H1 (cell line): ENCODE measurements around the gene GAS6. TPM values are rescaled to one million over a fixed set of nuclear protein-coding genes. Genes with fewer than 3 reads are reported as not detected.

Experiments
- ASH2L ChIP-seq: fragments of 200-600, 300-600 bp; sonication (generic); IDR thresholded peaks from one replicate; pipeline ENCODE4 v1.7.1; 2017; ENCODE audit warnings: low read length
- BACH1 ChIP-seq: IDR thresholded peaks from 2 replicates; pipeline ENCODE4 v1.6.1; 2012; ENCODE audit warnings: low read length, improper control_type of control experiment
- BRCA1 ChIP-seq: IDR thresholded peaks from 2 replicates; pipeline ENCODE4 v1.6.1; 2012; ENCODE audit warnings: low read depth, low read length, improper control_type of control experiment
- CBX5 ChIP-seq: fragments of 300-800, 300-1000 bp; sonication (generic); IDR thresholded peaks from 2 replicates; pipeline ENCODE4 v1.7.1; 2016; ENCODE audit warnings: antibody characterized with exemption, low read length, low read depth
- CEBPB ChIP-seq: IDR thresholded peaks from 2 replicates; pipeline ENCODE4 v1.6.1; 2012; ENCODE audit warnings: low read depth, low read length
- CHD2 ChIP-seq: IDR thresholded peaks from 2 replicates; pipeline ENCODE4 v1.6.1; 2012; ENCODE audit warnings: low read length, improper control_type of control experiment
- CTBP2 ChIP-seq: IDR thresholded peaks from 2 replicates; pipeline ENCODE4 v1.7.0; 2011; ENCODE audit warnings: borderline replicate concordance, mild to moderate bottlenecking, moderate library complexity, mixed read lengths, low read length; ENCODE audit not compliant: insufficient read depth, insufficient read length
- JUN ChIP-seq: IDR thresholded peaks from 2 replicates; pipeline ENCODE4 v1.6.1; 2011; ENCODE audit warnings: low read depth, mild to moderate bottlenecking, improper control_type of control experiment, low read length
- NANOG ChIP-seq: IDR thresholded peaks from 2 replicates; pipeline ENCODE4 v1.6.1; 2011; ENCODE audit warnings: low read length, low read depth, mild to moderate bottlenecking, inconsistent platforms; ENCODE audit not compliant: insufficient read depth, poor library complexity, severe bottlenecking
- NRF1 ChIP-seq: IDR thresholded peaks from 2 replicates; pipeline ENCODE4 v1.6.1; 2011; ENCODE audit warnings: mild to moderate bottlenecking, low read depth, low read length, improper control_type of control experiment
- RBBP5 ChIP-seq: IDR thresholded peaks from 2 replicates; pipeline ENCODE4 v1.7.1; 2012; ENCODE audit warnings: low read depth, mild to moderate bottlenecking, inconsistent platforms, low read length, moderate library complexity, borderline replicate concordance
- RNF2 ChIP-seq: fragments of 200-900, 300-1000 bp; sonication (generic); IDR thresholded peaks from 2 replicates; pipeline ENCODE4 v1.7.1; 2016; ENCODE audit warnings: borderline replicate concordance, low read depth, mild to moderate bottlenecking, antibody characterized with exemption, low read length; ENCODE audit not compliant: poor library complexity, severe bottlenecking; ENCODE audit errors: missing control alignments
- SIX5 ChIP-seq: IDR thresholded peaks from 2 replicates; pipeline ENCODE4 v1.6.1; 2011; ENCODE audit warnings: mild to moderate bottlenecking, low read depth, low read length
- SP4 ChIP-seq: IDR thresholded peaks from 2 replicates; pipeline ENCODE4 v1.6.1; 2012; ENCODE audit warnings: low read length, inconsistent platforms
- SRF ChIP-seq: IDR thresholded peaks from 2 replicates; pipeline ENCODE4 v1.6.1; 2011; ENCODE audit warnings: mild to moderate bottlenecking, low read depth, low read length, moderate library complexity
- SUZ12 ChIP-seq: fragments of 200-600 bp; sonication (generic); IDR thresholded peaks from 2 replicates; pipeline ENCODE4 v1.6.1; 2012; ENCODE audit warnings: mild to moderate bottlenecking, inconsistent platforms, low read length, moderate library complexity, mixed read lengths
- TAF1 ChIP-seq: IDR thresholded peaks from 2 replicates; pipeline ENCODE4 v1.6.1; 2011; ENCODE audit warnings: mild to moderate bottlenecking, low read depth, low read length
- TBP ChIP-seq: IDR thresholded peaks from 2 replicates; pipeline ENCODE4 v1.6.1; 2011; ENCODE audit warnings: low read depth, low read length, improper control_type of control experiment
- TCF12 ChIP-seq: IDR thresholded peaks from 2 replicates; pipeline ENCODE4 v1.6.1; 2011; ENCODE audit warnings: low read depth, mild to moderate bottlenecking, low read length
- polyA plus RNA-seq, 7 experiments: library from polyadenylated mRNA; depleted of rRNA in 3 of 7; stranded (reverse) in 5 of 7; unstranded in 2 of 7; fragments of >200 nt in 5 of 7; fragments of 200-250 nt in 2 of 7; gene quantifications; 1 replicate in 5 of 7; 2 replicates in 1 of 7; 4 replicates in 1 of 7; pipeline versions ENCODE4 v1.2.1 to v1.2.3, GENCODE V29; 2011 to 2013; ENCODE audit warnings: missing spikeins in 2 of 7, mixed read lengths in 2 of 7
- total RNA-seq: library from RNA; stranded (reverse); fragmentation: NEBNext Ultra II Directional; extraction: Animal tissue kit (Norgen Biotek cat#: 25700); gene quantifications from 2 replicates; pipeline ENCODE4 v1.2.1, GENCODE V29; 2021
- TF ChIP-seq, protein P1 (sequence below): IDR thresholded peaks from 2 replicates; pipeline ENCODE4 v1.6.1; 2011; ENCODE audit warnings: low read depth, mild to moderate bottlenecking, low read length; ENCODE audit not compliant: insufficient read depth

GAS6 gene
- total and polyA plus RNA-seq, 2 of the 8 experiments (the other 6 are each of a cell fraction or from before 2014, with no cell fraction given), result 18.6 to 31.0 TPM

DNA sequence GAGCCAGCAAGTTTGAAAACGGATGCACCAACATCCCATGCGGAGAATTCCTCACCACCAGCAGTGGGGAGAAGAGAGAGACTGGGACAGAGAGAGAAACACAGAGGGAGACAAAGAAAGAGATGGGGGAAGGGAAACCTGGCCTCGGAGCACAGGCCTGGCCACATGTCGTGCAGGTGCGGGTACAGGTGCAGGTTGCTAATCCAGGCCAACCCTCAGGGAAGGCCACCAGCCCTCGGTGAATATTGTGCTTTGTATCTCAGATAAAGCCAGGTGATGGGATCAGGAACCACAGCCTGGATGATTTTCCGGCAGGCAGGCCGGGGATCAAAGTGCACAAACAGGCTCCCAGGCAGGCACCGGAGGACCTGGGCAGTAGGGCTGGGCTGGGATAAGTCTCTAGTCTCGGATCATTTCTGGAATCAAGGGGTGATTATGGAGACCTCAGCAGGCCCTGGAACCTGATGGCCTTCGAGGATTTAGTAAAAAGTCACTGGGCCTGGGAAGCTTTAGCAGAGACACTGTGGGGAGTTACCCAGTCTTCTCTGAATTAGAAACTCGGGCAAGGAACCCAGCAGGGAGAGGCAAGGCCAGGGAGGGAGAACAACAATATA is 3.7 kb downstream of the GAS6 start (continued):
- TF ChIP-seq CEBPB, result no peak
- TF ChIP-seq CHD2, result no peak
- TF ChIP-seq, protein P1, sequence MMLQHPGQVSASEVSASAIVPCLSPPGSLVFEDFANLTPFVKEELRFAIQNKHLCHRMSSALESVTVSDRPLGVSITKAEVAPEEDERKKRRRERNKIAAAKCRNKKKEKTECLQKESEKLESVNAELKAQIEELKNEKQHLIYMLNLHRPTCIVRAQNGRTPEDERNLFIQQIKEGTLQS, result no peak
- TF ChIP-seq CBX5, result no peak
- no peak for TF ChIP-seq JUN
- TF ChIP-seq CTBP2, result no peak
- peak; percentile 94 for TF ChIP-seq TCF12
- TF ChIP-seq SRF, result no peak
- TF ChIP-seq NRF1, result no peak
- no peak for TF ChIP-seq TBP
- 0 out of 2 replicates have a peak, but pooled peaks have one; percentile 0 for TF ChIP-seq BACH1
- no peak; the same call in 1 of the 2 replicates for TF ChIP-seq TAF1
- TF ChIP-seq SUZ12, result no peak
- no peak for TF ChIP-seq SP4
- peak; percentile 80; the same call in 1 of the 2 replicates for TF ChIP-seq RBBP5
- TF ChIP-seq NANOG, result no peak
- no peak for TF ChIP-seq RNF2
- TF ChIP-seq SIX5, result no peak
- no peak for TF ChIP-seq BRCA1
- peak; percentile 63 for TF ChIP-seq ASH2L
